Stimulated activated CD4-positive, alpha-beta T cell treated with anti-CD3 and anti-CD28 coated beads, Interleukin-4, amount 100 ng/mL, for 4 hours (primary cell): ENCODE results near the gene PDE4D.

Experiments
- DNase-seq, 2 experiments: peaks; one replicate each; pipeline ENCODE4 v3.0.0-alpha.2; 2020

Gene PDE4D

GRCh38 chr5:59238126-59238902 lies 655.2 kb downstream of the PDE4D start:
- no peak for DNase-seq

- DNase-seq: no peak
Measured at GRCh38 chr5:59236986-59237385, 656.5 kb downstream of the PDE4D start.

- DNase-seq: no peak
Measured at GRCh38 chr5:59236448-59236847, 657.1 kb downstream of the PDE4D start.

- DNase-seq: no peak
Measured at GRCh38 chr5:59234236-59234635, 659.3 kb downstream of the PDE4D start.

GRCh38 chr5:59231221-59231931 lies 662.1 kb downstream of the PDE4D start:
- DNase-seq: no peak

GRCh38 chr5:59222687-59223511 lies 670.6 kb downstream of the PDE4D start:
- DNase-seq: no peak

GRCh38 chr5:59221769-59222168 lies 671.8 kb downstream of the PDE4D start:
- no peak for DNase-seq

GRCh38 chr5:59218424-59219045 lies 675.0 kb downstream of the PDE4D start:
- DNase-seq: no peak

- DNase-seq: no peak
Measured at GRCh38 chr5:59216841-59217240, 676.7 kb downstream of the PDE4D start.

- DNase-seq: no peak
Measured at GRCh38 chr5:59212596-59212995, 680.9 kb downstream of the PDE4D start.

- no peak for DNase-seq
Measured at GRCh38 chr5:59209758-59210359, 683.7 kb downstream of the PDE4D start.

GRCh38 chr5:59208474-59208873 lies 685.1 kb downstream of the PDE4D start:
- no peak for DNase-seq

- DNase-seq: no peak
Measured at GRCh38 chr5:59207401-59207800, 686.1 kb downstream of the PDE4D start.

GRCh38 chr5:59206132-59206581 lies 687.4 kb downstream of the PDE4D start:
- DNase-seq: no peak

GRCh38 chr5:59204114-59204897 lies 689.2 kb downstream of the PDE4D start:
- DNase-seq: no peak

- no peak for DNase-seq
Measured at GRCh38 chr5:59199868-59200267, 693.7 kb downstream of the PDE4D start.

GRCh38 chr5:59198832-59199231 lies 694.7 kb downstream of the PDE4D start:
- no peak for DNase-seq

GRCh38 chr5:59198365-59198764 lies 695.2 kb downstream of the PDE4D start:
- no peak for DNase-seq

- no peak for DNase-seq
Measured at GRCh38 chr5:59197911-59198310, 695.6 kb downstream of the PDE4D start.

GRCh38 chr5:59193616-59194319 lies 699.8 kb downstream of the PDE4D start:
- no peak for DNase-seq

- DNase-seq: no peak
Measured at GRCh38 chr5:59190746-59191145, 702.8 kb downstream of the PDE4D start.
